IPS-NIHi7 (cell line): ENCODE data around the gene EHMT1.
A peak's percentile ranks its signal among the peaks of the same experiment; 100 is the strongest.

ENCODE experiments used
- DNase-seq: peaks from one replicate; pipeline ENCODE4 v3.0.0; 2012; ENCODE audit warnings: mixed read lengths; ENCODE audit errors: extremely low spot score

The EHMT1 gene

GRCh38 chr9:137784641-137785513, 166.1 kb downstream of the EHMT1 start:
- no peak for DNase-seq

DNA sequence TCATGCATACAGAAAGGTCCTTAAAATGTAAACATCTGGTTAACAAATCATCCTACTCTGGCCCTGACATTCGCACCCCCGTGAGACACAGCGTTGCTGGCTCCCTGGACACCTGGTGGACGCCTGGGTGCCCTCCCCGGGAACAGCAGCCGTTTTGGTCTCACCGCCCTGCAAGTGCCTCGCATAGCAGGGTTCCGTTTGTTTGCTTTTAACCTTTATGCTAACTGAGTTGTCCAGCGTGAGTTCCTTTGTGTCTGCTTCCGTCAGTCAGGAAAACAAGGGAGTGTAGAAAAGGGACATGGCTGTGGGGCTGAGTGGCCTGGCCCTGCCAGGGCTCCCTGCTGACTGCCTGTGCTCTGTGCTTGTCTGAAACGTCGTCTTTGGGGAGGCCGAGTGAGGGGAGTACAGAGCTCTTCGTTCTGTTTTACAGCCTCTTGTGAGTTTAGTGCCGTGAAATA, 166.9 kb downstream of the EHMT1 start:
- DNase-seq, result peak; percentile 35

DNA sequence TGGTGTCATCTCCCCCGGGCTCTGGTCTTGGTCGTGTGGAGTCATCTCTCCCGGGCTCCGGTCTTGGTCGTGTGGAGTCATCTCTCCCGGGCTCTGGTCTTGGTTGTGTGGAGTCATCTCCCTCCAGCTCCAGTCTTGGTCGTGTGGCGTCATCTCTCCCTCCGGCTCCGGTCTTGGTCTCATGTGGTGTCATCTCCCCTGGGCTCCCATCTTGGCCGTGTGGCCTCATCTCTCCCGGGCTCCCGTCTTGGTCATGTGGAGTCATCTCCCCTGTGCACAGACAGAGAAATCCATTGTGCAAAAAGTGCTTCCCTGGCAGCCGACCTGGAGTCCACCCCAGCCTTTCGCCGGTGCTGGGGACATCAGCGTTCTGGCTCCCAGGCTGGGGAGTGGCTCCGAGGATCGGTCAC, 167.7 kb downstream of the EHMT1 start:
- no peak for DNase-seq

GRCh38 chr9:137787381-137787780, 168.6 kb downstream of the EHMT1 start:
- no peak for DNase-seq

DNA sequence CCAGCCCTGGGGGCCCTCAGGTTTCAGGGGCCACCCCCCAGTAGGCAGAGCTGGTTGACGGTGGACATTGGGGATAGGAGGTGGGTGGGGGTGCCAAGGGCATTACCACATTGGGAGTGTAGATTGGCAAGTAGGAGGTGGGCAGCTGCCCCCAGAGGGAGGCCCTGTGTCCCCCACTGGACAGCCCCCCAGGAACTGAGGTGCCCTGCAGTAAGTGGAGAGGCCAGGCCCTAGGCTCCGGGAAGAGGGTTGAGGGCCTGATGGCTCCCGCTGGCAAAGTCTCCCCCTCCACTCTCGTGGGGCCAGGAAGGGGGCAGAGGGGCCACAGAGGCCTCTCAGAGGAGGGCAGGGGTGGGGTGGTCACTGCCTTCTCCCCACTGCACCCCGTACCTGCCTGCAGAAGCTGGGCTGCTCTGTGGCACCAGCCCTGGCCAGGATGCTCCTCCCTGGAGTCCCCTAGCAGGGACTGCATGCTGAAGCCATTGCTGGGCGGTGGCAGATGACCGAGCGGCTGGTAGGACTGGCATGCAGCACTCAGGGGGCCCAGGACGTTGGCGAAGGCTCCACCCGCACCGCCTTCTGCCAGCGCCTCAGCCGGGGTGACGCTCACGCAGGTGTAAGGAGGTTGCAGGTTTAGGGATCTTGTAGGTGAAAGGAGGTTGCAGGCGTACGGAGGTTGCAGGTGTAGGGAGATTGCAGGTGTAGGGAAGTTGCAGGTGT, 169.1 kb downstream of the EHMT1 start:
- DNase-seq, result no peak

DNA sequence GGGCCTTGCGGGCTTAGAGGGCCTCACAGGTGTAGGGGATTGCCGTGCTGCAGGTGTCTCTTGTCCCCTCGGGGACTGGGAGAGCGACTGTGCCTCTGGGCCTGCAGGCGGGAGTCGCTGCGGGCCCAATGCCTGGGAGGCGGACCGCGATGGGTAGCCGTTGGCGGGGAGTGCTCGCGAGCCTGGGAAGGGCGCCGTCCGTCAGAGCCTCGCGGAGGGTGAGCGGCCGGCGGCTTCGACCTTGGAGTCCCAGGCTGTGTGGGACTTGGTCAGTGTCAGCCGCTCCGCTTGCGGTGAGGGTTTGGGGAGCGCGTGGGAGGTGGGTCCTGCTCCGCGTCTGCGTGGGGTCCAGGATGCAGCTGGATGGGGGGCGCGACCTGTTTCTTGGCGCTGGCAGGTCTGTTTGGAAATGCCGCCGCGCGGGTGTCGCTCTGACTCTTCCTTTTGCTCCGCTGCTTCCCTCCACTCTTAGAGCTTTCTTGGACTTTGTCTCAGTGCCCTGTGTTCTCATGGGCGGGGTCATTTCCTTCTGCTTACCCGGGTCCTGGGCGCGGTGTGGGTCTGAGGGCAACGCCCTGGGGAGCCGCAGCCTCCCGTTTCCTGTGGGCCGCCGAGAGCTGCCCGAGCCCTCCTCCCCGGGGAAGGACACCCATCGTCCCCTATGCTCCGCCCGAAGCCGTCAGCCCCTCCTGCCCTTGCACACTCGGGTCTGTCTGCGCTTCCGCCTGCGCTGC, 169.9 kb downstream of the EHMT1 start:
- DNase-seq, result no peak

DNA sequence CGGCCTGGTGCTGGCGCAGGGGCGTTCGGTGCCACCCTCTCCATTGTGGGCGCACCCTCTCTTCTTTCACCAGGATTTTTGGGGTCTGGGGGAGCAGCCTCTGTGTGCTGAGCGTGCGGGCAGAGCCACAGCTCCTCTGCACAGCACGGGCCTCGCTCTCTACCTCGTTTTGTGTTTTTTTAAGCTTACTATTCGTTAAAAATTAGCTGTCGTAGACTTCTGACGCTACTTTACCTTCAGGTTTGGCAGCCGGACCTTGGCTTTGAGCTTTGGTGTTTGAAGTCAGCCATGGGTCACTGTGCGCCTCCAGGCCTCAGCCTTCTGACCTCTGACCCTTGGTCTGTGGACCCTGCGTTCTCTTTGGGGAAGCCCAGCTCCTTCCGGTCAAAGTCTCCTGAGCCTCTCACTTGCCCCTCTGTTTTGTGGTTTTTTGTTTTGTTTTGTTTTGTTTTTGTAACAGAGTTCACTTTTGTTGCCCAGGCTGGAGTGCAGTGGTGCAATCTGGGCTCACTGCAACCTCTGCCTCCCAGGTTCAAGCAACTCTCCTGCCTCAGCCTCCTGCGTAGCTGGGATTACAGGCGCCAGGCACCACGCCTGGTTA, 170.6 kb downstream of the EHMT1 start:
- DNase-seq, result no peak

DNA sequence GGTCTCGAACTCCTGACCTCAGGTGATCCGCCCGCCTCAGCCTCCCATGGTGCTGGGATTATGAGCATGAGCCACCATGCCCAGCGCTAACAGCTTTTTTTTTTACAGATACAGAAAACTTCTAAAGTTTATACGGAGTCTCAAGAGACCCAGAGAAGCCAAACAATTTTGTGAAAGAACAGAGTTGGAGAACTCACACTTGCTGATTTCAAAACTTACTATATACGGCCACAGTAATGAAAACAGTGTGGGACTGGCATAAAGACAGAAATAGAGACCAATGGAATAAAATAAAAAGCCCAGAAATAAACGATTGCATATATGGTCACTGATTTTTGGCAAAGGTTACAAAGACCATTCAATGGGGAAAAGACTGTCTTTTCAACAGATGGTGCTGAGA, 173.1 kb downstream of the EHMT1 start:
- DNase-seq, result no peak

- no peak for DNase-seq
These were observed 174.5 kb downstream of the EHMT1 start for GRCh38 chr9:137793196-137793841.

GRCh38 chr9:137795156-137795666, 176.4 kb downstream of the EHMT1 start:
- no peak for DNase-seq

DNA sequence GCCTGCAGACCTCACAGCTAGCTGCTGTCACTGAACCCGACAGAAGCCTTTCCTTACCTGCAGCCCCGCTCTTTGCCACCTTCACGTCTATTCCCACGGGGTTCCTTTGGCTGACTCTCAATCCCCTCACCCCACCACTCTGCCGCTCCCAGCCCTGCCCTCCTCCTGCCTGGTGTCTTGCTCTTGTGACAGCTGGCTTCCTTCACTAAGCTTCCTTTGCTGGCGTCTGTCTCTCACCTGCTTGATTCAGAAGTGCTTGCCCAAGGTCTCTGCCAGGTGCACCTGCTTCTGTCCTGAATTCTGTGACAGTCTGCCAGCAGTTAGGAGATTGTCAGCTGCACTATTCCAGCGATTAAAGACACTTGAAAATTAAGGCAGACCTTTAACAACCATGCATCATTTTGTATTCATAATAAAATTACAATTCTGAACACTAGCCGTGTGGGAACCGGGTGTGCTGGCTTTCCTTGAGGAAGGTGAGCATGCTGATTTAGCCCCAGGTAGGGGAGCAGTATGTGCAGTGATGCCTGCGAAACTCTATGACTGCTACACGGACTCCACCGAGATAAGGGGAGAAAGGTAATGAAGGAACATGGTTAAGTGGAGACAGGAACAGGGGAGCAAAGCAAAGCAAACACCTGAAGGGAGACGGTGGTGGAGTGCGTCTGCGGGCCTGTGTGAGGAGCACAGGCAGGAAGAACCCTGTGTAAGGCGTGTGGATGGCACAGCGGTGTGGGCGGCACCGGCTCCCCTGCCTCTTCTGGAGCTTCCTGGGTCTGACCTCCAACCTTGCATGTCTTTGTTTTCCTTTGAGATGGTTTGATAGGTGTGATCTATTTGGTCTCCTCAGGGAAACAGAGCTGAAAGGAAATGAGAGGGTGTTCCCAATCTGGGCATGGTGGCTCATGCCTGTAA, 178.7 kb downstream of the EHMT1 start:
- no peak for DNase-seq

DNA sequence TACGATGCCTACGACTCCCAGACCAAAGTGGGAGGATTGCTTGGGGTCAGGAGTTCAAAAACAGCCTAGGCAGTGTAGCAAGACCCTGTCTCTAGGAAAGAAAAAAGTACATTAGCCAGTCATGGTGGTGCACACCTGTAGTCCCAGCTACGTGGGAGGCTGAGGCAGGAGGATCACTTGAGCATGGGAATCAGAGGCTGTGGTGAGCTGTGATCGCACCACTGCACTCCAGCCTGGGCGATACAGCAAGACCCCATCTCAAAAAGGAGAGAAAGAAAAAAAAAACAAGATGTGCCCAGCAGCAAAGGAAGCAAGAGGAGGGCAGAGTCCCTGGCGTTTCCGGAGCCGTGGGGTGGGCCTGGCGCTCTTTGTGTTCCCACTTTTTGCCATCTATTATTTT, 179.3 kb downstream of the EHMT1 start:
- DNase-seq, result no peak

DNA sequence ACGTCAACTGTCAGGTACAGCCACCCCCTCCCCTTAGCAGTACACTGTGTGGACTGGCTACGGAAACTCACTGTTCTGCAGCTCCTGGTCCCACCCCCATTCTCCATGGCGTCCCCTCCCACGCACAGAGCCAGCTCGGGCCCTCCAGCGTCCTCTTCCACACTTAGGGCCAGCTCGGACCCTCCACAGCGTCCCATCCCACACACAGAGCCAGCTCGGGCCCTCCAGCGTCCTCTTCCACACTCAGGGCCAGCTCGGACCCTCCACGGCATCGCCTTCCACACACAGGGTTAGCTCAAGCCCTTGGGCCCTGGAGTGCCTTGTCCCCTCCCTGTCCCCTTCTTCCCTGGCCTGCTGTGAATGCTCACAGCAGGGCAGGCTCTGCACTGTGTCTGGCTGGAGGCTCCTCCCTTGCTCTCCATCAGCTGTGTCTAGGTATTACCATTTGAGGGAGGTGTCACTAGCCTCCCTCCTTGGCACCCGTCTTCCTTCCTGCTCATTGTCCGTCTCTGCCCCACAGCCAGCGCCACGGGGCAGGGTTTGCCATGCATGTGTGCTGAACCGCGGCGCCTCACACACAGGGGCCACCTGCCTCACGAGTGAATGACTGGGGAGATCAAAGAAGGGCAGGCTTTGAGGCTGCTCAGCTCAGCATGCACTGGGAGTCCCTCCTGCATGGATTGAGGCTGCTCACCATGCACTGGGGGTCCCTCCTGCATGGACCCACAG, 180.3 kb downstream of the EHMT1 start:
- DNase-seq, result no peak

DNA sequence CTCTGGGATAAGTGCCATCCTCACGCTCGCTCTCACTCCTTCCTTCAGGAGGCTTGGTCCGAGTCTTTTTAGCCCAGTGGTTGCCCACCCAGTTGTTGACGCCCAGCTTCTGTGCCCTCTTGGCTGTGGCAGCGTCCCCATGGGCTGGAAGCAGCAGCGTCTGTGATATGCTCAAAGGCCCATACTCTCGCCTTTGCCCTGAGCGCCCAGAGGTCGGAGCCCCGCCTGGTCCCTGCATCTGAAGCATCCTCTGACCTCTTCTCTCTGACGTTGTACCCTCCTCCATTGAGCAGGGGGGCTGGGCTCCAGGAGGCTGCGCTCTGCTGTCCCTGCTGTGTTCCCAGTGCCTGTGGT, 180.8 kb downstream of the EHMT1 start:
- DNase-seq, result no peak

GRCh38 chr9:137800196-137801022, 181.6 kb downstream of the EHMT1 start:
- DNase-seq, result no peak

GRCh38 chr9:137801023-137801319, 182.2 kb downstream of the EHMT1 start:
- DNase-seq, result no peak

DNA sequence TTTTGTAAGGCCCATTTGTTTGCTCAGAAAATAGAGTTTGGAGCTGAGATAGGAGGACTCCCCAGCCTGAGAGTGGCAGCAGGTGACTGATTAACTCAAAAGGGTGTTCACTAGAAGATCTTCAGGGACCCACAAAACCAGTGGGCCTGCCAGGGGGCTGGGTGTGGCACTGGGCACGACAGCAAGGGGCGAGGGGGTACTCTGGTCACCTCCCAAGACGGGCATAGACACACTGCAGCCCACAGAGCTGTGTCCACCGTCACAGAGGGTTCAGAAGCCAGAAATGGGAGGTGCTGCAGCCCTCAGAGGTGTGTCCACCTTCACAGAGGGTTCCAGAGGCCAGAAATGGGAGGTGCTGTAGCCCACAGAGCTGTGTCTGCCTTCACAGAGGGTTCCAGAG, 183.2 kb downstream of the EHMT1 start:
- DNase-seq, result no peak

GRCh38 chr9:137802521-137803243, 183.9 kb downstream of the EHMT1 start:
- no peak for DNase-seq
